ENCODE measurements around the gene PLCH2. TPM values are rescaled to one million over a fixed set of nuclear protein-coding genes. Genes with fewer than 3 reads are reported as not detected.
A peak's percentile ranks its signal among the peaks of the same experiment; 100 is the strongest.

Gene PLCH2
- total RNA-seq, 6 experiments from 2014 or later, result 0.37 to 4.6 (median 2.3) TPM

DNA sequence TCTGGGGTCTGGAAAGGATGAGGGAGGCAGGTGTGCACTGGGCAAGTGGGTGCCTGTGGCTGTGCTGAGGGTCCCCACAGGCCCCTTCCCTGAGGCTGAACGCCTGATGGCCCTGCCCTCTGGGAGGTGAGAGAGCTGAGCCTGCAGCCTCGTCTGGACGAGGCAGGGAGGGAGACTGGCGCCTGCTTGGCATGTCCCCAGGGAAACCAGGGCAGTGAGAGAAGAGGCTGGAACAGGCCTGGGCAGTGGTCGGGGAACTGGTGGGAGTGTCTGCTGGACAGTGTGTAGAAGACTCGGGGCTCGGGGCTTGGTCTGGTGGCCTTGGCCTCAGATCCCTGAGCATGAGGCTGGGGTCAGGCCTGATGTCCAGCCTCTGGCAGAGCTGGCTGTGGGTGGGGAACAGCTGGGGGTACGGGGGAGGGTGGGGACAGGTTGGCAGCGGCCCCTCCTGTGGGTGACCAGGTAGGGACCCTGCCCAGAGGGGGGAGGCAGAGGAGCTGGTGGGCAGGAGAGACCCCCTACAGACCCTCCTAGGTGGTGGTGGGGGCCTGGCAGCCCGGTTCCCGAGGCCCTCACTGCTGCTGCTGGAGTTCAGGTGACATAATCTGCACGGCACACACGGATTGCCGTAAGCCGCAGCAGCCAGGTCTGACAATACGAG, 30.8 kb upstream of the PLCH2 start:
- no peaks in the 10 kb centered on the region for H3K9me3 ChIP-seq
- ATAC-seq, result peak in 1 of 4 donors; percentile 10
- intact Hi-C loops (cut with DNase I), result no loop called here
- H3K4me3 ChIP-seq, result no peak overlapping the region
- no peaks in the 10 kb centered on the region for H3K4me1 ChIP-seq
- WGBS (ENCODE audit: insufficient coverage, low coverage, low lambda C conversion rate, missing lambda C conversion rate), result 42% methylated on average over 6 of the region's 16 CpGs
- H3K36me3 ChIP-seq, result no peaks in the 10 kb centered on the region
- no peak for DNase-seq
- TF ChIP-seq, protein P1, sequence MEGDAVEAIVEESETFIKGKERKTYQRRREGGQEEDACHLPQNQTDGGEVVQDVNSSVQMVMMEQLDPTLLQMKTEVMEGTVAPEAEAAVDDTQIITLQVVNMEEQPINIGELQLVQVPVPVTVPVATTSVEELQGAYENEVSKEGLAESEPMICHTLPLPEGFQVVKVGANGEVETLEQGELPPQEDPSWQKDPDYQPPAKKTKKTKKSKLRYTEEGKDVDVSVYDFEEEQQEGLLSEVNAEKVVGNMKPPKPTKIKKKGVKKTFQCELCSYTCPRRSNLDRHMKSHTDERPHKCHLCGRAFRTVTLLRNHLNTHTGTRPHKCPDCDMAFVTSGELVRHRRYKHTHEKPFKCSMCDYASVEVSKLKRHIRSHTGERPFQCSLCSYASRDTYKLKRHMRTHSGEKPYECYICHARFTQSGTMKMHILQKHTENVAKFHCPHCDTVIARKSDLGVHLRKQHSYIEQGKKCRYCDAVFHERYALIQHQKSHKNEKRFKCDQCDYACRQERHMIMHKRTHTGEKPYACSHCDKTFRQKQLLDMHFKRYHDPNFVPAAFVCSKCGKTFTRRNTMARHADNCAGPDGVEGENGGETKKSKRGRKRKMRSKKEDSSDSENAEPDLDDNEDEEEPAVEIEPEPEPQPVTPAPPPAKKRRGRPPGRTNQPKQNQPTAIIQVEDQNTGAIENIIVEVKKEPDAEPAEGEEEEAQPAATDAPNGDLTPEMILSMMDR (IDR thresholded peaks at IDR 0.05), result no peak
- TF ChIP-seq POLR2A (IDR thresholded peaks at IDR 0.05), result no peak
- H3K27ac ChIP-seq, result no peak overlapping the region
- peaks cover 0 to 9% of the 10 kb centered on the region in 2 donors for H3K27me3 ChIP-seq

DNA sequence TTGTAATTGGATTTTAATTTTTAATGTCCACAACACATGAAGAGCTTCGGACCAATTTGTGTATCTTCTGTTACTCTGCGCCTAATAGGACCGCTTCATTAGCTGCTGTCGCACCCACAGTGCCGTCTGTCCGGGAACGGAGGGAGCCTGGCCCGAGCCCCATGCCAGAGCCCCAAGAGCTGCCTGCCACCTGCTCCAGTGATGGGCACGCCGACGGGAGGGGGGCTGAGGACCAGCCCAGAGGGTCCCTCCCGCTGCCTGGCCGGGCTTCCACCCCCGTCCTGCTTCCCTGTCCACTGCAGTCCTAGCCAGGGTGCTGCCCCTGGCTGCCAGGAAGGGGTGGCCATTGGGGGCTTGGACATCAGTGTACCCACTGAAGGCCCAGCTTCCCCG, 30.3 kb upstream of the PLCH2 start:
- Histone ChIP-seq H3K27ac (no peak overlapping the region), H3K4me1 (no peaks in the 10 kb centered on the region), H3K27me3 (peaks cover 0 to 9% of the 10 kb centered on the region in 2 donors), H3K36me3 (no peaks in the 10 kb centered on the region), H3K9me3 (no peaks in the 10 kb centered on the region), H3K4me3 (no peak overlapping the region)
- no peak for ATAC-seq
- 66% methylated on average over 3 of the region's 15 CpGs for WGBS (ENCODE audit: insufficient coverage, low coverage, low lambda C conversion rate, missing lambda C conversion rate)
- TF ChIP-seq, protein P1 (IDR thresholded peaks at IDR 0.05), result no peak
- TF ChIP-seq POLR2A (IDR thresholded peaks at IDR 0.05), result no peak
- intact Hi-C loops (cut with DNase I), result no loop called here
- no peak for DNase-seq

DNA sequence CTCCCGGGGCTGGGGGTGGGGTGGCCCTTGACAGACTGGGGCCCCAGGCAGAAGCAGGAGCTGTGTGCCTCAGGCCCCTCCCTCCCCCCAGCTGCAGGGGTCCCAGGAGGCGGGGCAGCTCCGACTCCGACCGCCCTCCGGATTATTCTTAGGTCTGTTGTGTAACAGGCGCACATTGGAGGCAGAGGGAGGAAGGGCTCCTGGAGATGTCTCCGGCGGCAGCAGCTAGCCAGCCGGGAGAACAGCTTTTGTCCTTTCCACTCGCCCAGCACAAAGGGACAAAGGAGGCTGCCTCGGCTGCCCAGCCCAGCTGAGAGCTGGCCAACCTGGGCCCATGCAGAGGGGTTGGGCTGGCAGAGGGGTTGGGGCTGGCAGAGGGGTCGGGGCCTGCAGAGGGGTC, 29.7 kb upstream of the PLCH2 start:
- ATAC-seq (no peak), DNase-seq (no peak)
- TF ChIP-seq, protein P1 (IDR thresholded peaks at IDR 0.05), result no peak
- H3K9me3 ChIP-seq, result no peaks in the 10 kb centered on the region
- intact Hi-C loops (cut with DNase I), result no loop called here
- peaks cover 0 to 9% of the 10 kb centered on the region in 2 donors for H3K27me3 ChIP-seq
- no CpG with 5 or more reads among the region's 13 CpGs for WGBS (ENCODE audit: insufficient coverage, low coverage, low lambda C conversion rate, missing lambda C conversion rate)
- H3K4me1 ChIP-seq, result no peaks in the 10 kb centered on the region
- H3K27ac ChIP-seq, result no peak overlapping the region
- H3K36me3 ChIP-seq, result no peaks in the 10 kb centered on the region
- no peak overlapping the region for H3K4me3 ChIP-seq

DNA sequence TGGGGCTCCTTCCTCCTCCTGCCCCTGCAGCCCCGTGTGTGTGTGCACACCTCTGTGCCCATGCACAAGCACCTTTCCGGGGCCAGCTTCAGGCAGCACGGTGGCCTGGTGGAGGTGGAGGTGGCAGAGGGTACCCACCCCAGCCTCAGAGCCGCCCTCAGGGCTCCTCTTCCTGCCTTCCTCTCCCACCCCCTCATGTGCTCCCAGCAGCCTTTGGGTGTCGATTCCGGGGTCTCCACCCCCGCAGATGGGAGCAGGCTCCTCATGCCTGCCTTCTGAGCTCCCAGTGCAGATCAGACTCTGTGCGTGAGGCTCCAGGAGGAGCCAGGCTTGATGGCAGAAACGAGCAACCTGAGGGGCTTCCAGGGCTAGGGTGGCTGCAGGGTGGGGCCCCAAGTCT, 29.2 kb upstream of the PLCH2 start:
- peaks cover 0 to 9% of the 10 kb centered on the region in 2 donors for H3K27me3 ChIP-seq
- H3K9me3 ChIP-seq, result no peaks in the 10 kb centered on the region
- H3K27ac ChIP-seq, result no peak overlapping the region
- TF ChIP-seq POLR2A (IDR thresholded peaks at IDR 0.05), result no peak
- TF ChIP-seq, protein P1 (IDR thresholded peaks at IDR 0.05), result no peak
- H3K4me1 ChIP-seq, result no peaks in the 10 kb centered on the region
- H3K36me3 ChIP-seq, result no peaks in the 10 kb centered on the region
- ATAC-seq, result no peak
- intact Hi-C loops (cut with DNase I), result no loop called here
- no peak overlapping the region for H3K4me3 ChIP-seq
- WGBS (ENCODE audit: insufficient coverage, low coverage, low lambda C conversion rate, missing lambda C conversion rate), result 67% methylated on average over 4 of the region's 9 CpGs
- DNase-seq, result no peak

Measured in right lobe of liver (tissue), 6 donors.